Fibroblast of upper back skin (primary cell): ENCODE results near the gene LRMDA.
"Not testable (repeated sequence)": the region's sequence is repeated elsewhere in the genome, so short reads cannot be mapped to it uniquely, and the experiment has no call there.

Experiments used
- DNase-seq: peaks from one replicate; pipeline ENCODE4 v3.0.0-alpha.2; 2013

Gene LRMDA

DNA sequence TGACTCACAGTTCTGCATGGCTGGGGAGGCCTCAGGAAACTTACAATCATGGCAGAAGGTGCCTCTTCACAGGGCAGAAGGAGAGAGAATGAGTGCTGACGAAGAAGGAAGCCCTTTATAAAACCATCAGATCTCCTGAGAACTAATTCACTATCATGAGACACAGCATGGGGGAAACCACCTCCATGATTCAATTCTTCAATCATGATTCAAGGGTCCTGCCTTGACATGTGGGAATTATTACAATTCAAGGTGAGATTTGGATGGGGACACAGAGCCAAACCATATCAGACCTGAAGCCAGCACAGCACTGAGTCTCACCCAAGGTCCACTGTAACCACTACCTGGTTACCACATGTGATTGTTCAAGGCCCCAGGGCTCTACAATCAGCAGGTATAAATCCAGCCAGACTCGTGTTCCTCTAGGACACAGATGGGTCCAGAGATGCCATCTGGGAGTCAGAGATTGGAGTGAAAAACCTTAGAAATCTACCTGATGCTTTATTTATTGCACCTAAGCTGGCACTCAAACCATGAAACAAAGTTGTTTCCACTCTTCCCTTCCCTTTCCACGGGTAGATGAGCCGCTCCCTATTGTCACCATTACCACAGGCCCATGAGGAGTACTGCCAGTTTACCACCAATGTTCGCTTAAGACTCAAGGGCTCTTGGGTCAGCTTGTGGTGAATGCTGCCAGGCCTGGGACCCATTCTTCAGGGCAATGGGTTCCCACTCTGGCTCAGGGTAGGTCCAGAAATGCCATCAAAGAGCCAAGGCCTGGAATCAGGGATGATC lies 1061.5 kb downstream of the LRMDA start:
- no peak for DNase-seq

DNA sequence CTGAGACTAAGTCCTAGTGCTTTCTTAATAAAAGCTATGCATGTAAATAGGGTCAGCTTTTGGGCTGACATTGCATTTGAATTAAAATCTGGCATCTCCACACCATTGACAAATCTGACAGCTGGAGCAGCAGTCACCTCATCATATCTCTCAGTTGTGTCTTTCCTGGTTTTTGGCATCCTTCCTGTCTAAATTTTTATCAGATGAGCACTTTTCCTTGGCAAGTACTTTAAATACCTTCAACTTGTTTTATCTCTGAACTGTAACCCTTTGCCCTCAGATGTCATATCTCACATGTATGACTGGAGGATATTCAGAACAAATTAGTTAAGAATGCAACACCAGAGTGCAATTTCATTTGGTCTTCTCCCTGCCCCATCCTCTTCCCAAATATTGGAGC lies 1066.2 kb downstream of the LRMDA start:
- DNase-seq: peak; percentile 80

DNA sequence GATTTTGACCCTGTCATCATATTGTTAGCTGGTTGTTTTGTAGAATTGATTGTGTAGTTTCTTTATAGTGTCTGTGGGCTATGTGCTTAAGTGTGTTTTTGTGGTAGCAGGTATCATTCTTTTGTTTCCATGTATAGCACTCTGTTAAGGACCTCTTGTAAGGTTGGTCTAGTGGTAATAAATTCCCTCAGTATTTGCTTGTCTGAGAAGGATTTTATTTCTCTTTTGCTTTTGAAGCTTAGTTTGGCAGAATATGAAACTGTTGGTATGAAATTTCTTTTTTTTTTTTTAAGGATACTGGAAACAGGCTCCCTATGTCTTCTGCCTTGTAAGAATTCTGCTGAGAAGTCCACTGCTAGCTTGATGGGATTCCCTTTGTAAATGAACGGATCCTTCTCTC lies 1073.4 kb downstream of the LRMDA start:
- DNase-seq: no peak

DNA sequence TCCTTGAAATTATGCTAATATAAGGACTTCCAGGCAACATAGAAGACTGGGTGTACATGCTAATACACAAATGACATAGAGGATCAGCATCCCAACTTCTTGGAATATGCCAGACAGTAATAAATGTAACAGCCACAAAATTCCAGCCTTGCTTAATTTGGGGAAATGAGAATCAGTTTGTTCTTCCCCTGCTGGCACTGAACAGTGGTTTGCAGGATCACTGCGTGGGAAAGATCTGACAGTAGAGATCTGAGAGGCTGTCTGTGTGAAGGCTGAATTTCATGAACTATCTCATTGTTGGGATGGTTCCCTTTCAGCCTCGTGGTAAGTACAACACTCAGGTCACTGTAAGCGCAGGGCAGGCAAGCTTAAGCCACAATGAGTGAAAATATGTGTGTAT lies 1078.0 kb downstream of the LRMDA start:
- peak; percentile 47 for DNase-seq

DNA sequence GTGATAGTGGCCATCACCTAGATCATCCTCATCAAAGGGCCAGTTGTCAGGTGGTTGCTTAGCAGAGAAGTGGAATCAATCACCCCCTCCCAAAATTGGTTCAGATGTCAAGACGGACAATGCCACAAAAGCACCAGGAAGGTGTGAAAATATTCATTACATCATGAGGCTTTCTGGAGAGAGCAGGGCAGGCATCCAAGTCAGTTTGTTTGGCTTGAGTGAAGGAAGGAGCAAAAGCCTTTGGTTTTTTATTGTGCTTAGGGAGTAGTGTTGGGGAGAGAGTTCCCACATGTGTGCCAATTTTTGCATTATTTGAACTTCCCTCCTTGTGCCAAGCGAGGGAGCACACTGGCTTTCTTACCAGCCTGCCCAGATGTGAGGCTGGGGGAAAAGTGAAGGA lies 1082.9 kb downstream of the LRMDA start:
- no peak for DNase-seq

DNA sequence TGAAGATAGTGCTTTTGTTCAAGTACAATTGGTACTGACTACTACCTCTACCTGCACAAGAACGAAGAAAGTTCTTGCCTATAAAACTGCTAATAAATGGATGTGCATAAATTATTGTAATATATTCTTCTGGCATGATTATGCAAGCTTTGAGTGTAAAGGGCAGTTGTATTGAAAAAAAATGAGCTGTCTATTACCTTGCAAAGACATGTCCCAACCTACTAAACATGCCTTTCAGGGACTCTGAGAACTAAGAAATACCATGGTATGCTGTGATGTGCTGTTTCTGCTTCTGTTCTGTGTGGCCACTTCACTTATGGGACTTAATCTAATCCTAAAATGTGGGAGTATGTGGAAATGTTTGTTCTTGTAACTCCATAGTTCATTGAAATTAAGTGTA lies 1083.4 kb downstream of the LRMDA start:
- DNase-seq: no peak

DNA sequence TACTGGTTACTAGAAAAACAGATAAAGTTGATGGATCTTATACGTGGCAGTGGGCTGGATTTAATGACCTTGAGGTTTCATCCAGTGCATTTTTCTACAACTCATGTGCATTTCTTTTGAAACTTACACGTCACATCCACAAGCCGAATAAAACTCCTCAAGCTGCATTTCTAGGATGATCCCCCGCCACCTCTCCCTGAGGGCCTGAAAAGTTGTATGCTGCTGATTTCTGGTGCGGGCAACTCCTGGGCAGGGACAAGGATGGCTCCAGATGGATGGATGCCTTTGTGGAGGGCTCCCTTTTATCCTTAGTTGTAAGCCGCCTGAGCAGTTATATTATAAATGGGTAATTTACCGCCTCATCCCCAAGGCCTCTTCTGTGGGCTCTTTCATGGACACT lies 1091.1 kb downstream of the LRMDA start:
- DNase-seq: no peak

DNA sequence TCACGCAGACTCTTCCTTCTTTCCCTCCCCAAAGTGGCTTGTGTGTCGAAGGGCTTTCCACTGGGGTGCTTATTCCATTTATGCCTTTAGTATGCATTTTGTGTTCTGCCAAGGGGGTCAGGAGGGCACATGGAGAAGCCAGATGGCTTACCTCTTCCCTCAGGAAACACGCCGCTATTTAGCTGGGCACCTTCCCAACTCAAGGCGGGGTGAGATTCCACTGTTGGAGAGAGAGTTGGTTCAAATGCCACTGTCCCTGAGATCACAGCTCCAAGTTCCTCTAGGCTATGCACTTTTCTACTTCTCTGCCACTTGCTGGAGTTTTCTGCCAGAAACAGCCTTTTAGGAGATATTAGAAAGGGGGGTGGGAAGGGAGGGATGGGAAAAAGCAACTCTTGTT lies 1091.8 kb downstream of the LRMDA start:
- DNase-seq: no peak

DNA sequence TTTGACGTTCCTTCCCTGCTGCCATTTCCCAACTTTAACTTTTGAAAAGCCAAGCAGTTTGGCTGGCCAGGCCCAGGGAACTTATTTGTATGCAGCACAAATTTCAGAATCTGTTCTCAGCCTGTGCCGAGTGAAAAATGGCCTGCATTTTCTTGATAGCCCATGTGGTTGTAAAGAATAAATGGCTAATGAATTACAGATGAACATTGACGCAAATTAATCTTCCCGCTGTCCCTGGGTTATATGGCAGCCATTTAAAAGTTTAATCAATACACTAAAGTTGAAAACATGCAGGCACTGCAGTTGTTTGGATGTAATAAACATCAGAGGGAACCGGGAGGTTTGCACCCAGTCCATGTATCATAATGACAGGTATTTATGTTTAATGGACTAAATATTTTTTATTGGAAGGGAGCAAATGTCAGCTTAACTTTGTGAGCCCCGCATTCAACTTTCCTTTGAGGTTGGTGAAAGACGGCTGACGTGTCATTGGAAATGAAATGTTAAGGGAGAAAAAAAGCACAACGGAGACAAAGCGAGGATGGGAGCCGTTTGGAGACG lies 1092.4 kb downstream of the LRMDA start:
- peak; percentile 71 for DNase-seq

DNA sequence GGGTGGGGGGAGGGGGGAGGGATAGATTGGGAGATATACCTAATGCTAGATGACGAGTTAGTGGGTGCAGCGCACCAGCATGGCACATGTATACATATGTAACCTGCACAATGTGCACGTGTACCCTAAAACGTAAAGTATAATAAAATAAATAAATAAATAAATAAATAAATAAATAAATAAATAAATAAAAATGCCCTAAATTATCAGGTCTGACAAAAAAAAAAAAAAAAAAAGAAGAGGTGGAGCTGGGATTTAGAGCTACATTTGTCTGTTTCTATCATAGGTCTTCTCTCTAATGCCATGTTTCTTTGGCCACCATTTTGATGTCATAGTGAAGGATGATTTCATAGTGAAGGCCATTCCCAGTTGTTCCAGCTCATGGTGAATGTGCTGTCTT lies 1095.4 kb downstream of the LRMDA start:
- not testable (repeated sequence) for DNase-seq

DNA sequence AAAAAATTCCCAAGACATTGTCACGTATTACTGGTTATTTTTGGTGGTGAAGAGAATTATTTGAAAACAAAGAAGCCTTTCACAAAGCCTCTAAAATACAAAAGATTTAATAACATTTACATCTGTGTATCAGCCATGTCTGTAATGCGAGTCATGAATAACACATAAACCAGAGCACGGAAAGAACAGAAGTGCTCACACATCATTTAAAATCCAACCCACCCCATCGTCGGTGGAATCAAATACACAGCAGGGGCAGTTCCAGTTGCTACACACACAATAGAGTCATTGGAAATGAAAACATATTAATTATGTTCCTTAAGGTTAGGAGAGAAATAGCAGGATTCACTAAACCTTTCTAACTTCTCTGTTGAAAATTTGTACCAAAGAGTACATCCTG lies 1108.9 kb downstream of the LRMDA start:
- DNase-seq: no peak

DNA sequence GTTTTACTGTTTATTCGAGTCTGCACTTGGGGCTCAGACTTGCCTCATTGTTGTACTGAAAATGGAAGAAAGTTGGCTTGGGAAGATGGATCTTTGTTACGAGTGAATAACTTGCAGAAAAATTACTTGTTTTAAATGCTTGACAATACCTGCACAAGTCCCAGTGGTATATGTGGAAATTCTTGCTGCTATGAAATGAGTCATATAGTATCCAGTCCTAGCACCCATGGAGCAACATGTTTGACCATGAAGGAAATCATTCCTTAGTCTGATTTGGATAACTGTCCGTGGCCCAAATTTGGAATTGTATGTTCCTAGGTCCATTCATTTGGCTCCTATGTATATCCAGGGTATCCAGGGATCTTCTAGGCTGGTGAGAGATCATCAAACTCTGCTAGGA lies 1109.4 kb downstream of the LRMDA start:
- peak; percentile 56 for DNase-seq

DNA sequence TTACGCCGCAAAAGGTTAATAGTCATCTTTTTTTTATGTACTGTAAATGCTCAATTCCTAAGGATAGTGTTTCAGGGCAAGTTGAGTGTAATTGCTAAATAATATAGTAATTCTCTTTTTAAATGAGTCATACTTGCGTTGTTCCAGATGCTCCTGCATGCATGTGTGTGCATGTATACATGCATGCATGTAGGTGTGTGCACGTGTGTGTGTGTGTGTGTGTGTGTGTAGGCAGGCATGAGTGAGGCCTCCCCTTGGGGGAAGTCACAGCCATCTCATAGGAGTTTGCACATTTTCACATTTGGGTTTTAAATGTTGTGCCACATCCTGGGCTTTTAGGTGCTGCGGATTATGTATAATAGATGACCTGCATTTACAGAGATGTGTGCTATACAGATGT lies 1110.4 kb downstream of the LRMDA start:
- DNase-seq: no peak

DNA sequence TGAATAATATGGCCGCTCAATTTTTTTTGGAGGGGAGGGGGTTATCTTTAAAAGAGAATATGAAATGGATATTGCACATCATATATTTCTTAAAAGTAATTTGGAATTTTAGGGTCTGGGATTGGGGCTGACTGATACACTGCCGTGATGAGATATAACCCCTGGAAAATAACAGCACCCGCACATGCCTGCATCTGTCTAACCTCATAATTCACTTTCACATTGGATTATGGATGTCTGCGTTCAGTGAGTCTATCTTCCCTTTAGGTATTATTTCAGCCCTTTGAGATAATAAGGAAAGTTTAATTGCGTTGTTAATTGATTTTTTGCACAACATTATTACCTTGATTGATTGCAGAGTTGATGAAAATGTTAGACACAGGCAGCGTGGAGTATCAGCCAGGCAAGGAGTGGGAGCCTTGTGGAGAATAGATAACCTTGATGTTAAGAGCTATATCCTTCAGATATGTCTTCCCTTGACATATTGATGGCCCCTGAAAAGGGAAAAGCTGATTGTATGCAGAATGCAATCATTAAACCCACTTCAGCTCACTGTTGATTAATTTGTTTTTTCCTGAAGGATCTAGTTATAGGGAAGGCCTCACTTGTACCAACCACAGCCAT lies 1111.0 kb downstream of the LRMDA start:
- DNase-seq: no peak

DNA sequence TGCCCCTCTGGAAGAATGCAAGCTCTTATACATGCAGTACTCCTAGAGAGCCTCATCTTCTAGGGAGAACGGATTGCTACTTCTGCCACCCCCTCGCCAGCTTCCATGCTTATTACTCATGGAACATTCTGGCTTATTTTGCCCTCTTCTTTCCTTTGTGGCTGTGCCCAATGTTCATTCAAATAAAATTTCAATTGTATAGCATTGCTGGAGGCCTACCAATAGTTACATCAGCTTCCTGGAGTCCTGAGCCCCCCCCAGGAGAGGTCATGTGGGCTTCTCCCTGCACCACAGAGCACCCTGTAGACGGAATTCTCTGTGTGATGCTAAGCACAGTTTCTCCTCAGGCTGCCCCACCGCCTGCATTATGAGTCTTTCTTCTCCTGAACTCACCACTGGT lies 1112.2 kb downstream of the LRMDA start:
- DNase-seq: peak; percentile 63

DNA sequence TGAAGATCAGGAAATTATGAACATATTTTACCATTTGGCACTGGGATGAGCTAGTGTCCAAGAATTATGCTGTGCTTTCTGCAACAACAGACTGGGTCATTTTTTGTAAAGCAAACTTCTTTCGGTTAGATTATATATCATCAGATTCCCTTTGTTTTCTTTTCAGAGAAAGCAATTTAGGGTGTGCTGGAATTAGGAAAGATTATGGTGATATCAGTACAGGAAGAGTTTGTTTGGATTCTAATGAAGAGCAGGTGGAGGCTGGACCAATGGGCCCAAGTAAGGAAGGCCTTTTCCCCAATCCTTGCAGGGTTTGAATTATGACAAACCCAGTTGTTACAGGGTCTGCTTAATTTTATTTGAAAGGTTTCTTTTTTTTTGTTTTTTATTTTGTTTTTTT lies 1113.4 kb downstream of the LRMDA start:
- peak; percentile 39 for DNase-seq

DNA sequence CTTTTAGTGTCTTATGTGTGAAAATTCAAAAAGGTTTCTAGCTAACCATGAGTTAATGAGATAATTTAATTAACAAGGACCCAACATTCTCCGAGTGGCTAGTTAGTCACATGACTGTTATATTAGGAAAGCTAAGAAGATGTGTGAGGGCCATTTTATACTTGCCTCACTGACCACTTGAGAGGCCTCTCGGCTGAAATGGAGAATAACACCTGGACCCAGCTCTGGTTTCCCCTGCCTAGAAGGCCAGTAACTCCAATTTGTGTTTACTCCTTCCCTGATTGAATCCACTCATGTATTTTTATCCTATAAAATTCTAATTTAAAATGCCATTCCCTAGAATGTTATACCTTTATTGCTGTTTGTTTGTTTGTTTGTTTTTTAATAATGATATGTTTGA lies 1115.0 kb downstream of the LRMDA start:
- no peak for DNase-seq

DNA sequence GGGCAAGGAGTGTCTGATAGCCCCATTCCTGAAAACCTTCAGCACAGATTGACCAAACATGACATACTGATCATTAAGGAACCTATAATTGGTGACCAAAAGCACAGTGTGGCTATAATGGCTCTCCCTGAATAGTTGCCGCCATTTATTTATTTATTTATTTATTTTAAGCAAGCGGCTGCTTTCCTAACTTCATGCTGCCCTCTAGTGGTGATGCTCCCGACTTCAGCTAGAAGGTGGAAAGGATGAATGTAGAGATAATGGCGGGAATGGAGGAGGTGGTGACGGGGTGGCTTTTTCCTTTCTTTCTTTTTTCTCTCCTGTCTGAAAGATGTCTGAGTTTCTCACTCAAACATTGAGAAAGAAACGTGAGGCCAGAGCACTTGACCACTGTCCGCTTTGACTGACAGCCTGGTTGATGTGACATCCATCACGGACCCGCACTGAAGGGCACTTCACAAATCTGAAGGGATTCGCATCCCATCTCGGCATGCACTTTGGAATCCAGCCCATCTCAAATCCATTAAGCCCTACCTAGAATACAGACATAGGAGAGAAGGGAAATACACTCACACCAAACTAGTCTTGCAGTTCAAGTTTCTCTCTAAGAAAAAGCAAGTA lies 1116.0 kb downstream of the LRMDA start:
- peak; percentile 85 for DNase-seq

DNA sequence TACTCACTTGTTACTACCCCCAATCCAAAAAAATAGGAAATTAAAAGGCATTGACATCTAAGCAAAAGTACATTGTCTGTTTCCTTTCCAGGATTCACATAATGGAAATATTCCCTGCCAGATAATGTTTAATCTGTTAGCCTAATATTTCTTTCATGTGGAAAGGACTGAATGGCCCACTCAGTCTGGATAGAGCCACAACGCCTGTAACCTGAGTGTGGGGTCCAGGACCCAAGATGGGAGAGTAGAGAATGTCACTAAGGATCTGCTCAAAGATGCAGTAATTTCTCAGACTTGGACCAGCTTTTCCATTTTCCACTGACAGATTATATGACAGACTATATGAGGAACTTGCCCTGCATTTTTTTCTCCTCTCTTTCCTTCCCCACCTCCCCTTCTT lies 1117.3 kb downstream of the LRMDA start:
- DNase-seq: no peak

DNA sequence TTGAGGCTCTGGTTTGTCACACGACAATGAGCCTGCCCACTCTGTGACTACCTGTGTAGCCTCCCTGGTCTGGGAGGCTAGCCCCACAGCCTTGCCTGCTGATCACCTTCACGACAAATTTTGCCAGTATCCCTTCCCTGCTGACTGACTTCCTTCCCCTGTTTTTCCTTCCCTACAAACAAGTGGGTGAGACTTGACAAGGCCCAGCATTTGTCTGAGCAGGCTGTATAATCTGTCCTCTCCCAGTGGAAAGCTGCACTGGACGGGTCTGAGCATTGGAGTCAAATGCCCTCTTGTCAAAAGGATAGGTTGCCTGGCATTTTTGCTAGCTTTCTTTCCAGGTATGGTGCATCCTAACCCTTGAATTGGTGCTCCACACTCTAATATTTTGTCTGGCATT lies 1117.7 kb downstream of the LRMDA start:
- DNase-seq: no peak

DNA sequence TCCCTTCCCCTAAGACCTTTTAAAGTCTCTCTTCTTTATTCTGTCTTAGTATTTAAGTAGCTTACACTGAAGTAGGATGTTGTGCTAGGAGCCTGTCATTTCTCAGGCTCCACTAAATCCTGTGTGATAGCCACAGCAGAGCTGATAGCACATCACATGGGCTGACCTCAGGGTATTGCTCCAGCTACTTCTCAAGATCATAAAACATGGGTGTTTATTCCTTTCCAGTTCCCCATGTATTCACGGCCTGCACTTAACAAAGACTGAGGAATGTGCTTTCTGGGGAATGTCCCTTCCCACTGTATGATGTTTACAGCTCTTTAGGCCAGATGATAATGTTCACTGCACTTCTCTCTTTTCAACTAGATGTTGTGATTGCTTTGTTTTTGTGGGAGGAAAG lies 1119.4 kb downstream of the LRMDA start:
- DNase-seq: peak; percentile 43

DNA sequence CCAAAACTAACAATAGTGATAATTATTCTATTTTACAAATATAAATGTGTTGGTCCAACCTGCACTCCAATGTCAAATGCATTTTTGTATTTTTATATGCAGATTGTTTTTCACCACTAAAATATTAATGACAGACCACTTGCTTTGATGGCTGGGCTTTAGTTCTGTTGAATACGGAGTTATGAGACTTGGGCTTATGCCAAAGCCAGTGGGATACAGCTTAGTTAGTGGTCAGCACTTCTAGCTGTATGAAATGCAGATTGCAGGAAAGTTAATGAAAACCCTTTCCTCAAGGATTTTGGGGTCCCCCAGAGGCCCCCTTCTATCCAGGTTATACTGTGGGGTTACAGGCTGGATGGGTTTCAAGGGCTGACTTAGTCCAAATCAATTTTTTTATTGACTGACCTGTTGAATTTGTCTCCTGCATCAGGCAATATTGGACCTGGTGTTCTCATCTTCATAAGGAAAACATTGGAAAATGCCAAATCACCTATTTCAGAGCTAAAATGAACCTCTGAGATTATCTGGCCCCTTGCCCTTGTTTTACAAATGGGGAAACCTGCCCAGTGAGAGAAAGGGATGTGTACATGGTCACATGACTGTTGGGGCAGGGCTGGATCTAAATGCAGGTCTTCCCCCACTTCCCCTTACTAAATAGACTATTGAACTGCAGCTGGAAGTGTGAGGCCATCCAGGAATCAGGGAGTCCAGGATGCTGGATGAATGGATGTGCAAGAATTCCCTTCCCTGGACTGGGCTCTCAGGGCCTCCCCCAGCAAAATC lies 1120.9 kb downstream of the LRMDA start:
- no peak for DNase-seq
